HG02763 (cell line): ENCODE data around the gene AKR7A2.
A peak's percentile ranks its signal among the peaks of the same experiment; 100 is the strongest.

Source experiments
- ATAC-seq: cut with Tn5 transposase; IDR thresholded peaks from one replicate; pipeline ENCODE4 v1.9.1; 2021; ENCODE audit warnings: mild to moderate bottlenecking, moderate library complexity; ENCODE audit not compliant: unreplicated experiment

The AKR7A2 gene

GRCh38 chr1:19311931-19312781 lies at the start of gene AKR7A2, which contains the start of gene SLC66A1:
Gene AKR7A2, minus strand, starts transcription at chr1:19312144. Its CDS starts 20 bp downstream, at chr1:19312124.
Gene SLC66A1, plus strand, starts transcription at chr1:19312326. Its CDS starts 5,352 bp downstream, at chr1:19317678.
- peak; percentile 79 for ATAC-seq

GRCh38 chr1:19360843-19361610 lies 49.1 kb upstream of the AKR7A2 start:
- no peak for ATAC-seq

GRCh38 chr1:19360432-19360831 lies 48.5 kb upstream of the AKR7A2 start:
- ATAC-seq = no peak

GRCh38 chr1:19360016-19360415 lies 48.1 kb upstream of the AKR7A2 start:
- ATAC-seq = no peak

GRCh38 chr1:19359357-19359756 lies 47.4 kb upstream of the AKR7A2 start:
- no peak for ATAC-seq

- ATAC-seq = no peak
Observed at GRCh38 chr1:19358710-19359109, 46.8 kb upstream of the AKR7A2 start.

- no peak for ATAC-seq
Observed at GRCh38 chr1:19357299-19357986, 45.5 kb upstream of the AKR7A2 start.

- ATAC-seq = no peak
Observed at GRCh38 chr1:19356266-19356665, 44.3 kb upstream of the AKR7A2 start.

DNA sequence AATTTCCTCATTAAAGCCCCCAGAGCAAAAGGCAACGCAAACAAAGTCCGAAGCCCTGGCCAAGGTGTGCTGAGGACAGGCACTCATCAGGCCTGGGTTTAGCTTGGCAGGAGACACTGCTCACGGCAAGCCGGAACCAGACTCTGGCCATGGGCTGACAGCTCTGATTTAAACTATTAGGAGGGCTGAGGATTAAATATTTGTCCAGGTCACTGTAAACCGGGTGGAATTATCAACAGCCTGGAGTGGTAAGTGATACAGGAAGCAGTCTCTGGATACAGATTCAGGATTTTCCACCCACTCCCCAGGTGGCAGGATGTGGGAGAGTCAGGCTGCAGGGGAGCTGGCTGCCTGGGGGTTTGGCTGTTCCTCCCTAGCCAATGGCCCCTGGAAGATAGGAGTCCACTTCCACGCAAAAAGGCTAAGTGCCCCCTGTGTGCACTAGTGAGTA lies 42.6 kb upstream of the AKR7A2 start:
- ATAC-seq = no peak

- no peak for ATAC-seq
Observed at GRCh38 chr1:19353596-19353995, 41.7 kb upstream of the AKR7A2 start.

- ATAC-seq = no peak
Observed at GRCh38 chr1:19352839-19353238, 40.9 kb upstream of the AKR7A2 start.

- ATAC-seq = no peak
Observed at GRCh38 chr1:19351873-19352272, 39.9 kb upstream of the AKR7A2 start.

GRCh38 chr1:19350566-19350965 lies 38.6 kb upstream of the AKR7A2 start:
- no peak for ATAC-seq

GRCh38 chr1:19349999-19350398 lies 38.1 kb upstream of the AKR7A2 start:
- ATAC-seq = no peak

GRCh38 chr1:19348441-19349198 lies 36.7 kb upstream of the AKR7A2 start:
- ATAC-seq = no peak

GRCh38 chr1:19347533-19348172 lies 35.7 kb upstream of the AKR7A2 start:
- ATAC-seq = no peak

- no peak for ATAC-seq
Observed at GRCh38 chr1:19346026-19346425, 34.1 kb upstream of the AKR7A2 start.

GRCh38 chr1:19345391-19345790 lies 33.4 kb upstream of the AKR7A2 start:
- ATAC-seq = no peak

GRCh38 chr1:19344831-19345230 lies 32.9 kb upstream of the AKR7A2 start:
- ATAC-seq = no peak

DNA sequence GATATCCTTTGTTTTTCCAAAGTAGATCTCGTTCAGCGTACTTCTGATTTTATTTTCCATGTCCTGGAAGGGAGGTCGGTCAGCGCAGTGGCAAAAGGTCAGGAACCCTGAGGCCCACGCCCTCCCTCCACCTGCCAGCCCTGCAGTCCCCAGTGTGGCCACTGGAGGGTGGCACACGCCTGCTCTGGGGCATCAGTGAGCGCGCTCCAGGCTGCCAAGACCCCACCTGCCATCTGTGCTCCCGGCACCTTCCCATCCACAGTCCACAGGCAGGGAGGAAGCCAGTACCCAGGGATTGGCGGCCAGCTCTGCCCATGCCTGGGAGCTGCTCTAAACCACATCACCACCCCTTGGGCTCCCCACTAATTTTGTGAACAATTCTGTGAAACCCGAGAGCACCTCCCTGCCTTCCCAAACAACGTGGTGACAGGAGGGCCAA lies 32.4 kb upstream of the AKR7A2 start:
- no peak for ATAC-seq
